ENCODE data around the gene UGGT1.

DNA sequence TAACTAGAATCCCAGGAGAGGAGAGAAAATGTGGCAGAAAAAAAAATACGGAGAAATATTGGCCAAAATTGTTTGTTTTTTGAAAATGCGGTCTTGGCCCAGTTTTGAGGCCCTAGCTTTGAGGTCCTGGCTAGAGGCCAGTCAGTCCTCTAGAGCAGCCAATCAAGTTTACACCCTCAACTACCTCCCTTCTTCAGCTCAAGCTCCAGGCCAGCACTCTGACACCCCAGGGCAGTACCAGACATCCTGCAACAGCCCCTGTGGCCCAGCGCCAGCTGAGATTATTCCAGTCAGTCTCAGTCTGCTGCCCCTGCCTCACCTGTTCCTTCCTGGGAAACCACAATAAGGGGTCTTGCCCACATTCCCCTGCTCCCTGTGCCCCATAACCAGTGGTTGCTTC lies 107.7 kb downstream of the UGGT1 start:
- TF ChIP-seq, protein P1, sequence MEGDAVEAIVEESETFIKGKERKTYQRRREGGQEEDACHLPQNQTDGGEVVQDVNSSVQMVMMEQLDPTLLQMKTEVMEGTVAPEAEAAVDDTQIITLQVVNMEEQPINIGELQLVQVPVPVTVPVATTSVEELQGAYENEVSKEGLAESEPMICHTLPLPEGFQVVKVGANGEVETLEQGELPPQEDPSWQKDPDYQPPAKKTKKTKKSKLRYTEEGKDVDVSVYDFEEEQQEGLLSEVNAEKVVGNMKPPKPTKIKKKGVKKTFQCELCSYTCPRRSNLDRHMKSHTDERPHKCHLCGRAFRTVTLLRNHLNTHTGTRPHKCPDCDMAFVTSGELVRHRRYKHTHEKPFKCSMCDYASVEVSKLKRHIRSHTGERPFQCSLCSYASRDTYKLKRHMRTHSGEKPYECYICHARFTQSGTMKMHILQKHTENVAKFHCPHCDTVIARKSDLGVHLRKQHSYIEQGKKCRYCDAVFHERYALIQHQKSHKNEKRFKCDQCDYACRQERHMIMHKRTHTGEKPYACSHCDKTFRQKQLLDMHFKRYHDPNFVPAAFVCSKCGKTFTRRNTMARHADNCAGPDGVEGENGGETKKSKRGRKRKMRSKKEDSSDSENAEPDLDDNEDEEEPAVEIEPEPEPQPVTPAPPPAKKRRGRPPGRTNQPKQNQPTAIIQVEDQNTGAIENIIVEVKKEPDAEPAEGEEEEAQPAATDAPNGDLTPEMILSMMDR (IDR thresholded peaks at IDR 0.05): no peak
- no peak for TF ChIP-seq POLR2A (IDR thresholded peaks at IDR 0.05)

All from testis (tissue), 2 donors.